ENCODE measurements around the gene THBS3.
"Not testable (repeated sequence)": the region's sequence is repeated elsewhere in the genome, so short reads cannot be mapped to it uniquely, and the experiment has no call there.

THBS3 gene

DNA sequence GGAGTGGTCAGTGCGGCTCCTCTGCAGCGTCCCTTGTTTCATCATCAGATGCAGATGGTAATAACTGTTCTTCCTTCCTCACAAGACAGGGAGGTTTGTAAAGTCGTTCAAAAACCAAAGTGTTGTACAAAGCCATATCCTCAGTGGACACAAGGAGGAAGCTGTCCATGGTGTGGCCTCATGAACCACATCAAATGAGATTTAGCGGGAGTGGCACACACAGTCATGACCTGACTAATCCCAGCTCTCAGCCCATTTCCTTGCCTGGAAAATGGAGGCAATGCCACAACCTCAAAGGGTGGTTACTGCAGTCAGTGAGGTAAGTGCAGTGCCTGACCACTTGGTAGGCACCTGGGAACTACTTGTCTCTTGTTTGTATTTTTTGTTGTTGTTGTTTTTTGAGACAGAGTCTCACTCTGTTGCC lies 34.2 kb upstream of the THBS3 start:
- no peak overlapping the region for H4K5ac ChIP-seq (ENCODE audit: low read length)
- H2AK5ac ChIP-seq (ENCODE audit: low read length) = peak overlapping the region; percentile 85
- no peak overlapping the region for H3K4me2 ChIP-seq (ENCODE audit: low read length)
- H3K79me2 ChIP-seq (ENCODE audit: control insufficient read depth, insufficient read depth, low read length) = no peaks in the 10 kb centered on the region
- no peaks in the 10 kb centered on the region for H3K4me1 ChIP-seq (ENCODE audit: control insufficient read depth, low read depth, low read length)
- no peak overlapping the region for H2BK120ac ChIP-seq (ENCODE audit: low read depth, low read length)
- H3K27me3 ChIP-seq (ENCODE audit: insufficient read depth, low read length, poor library complexity) = no peaks in the 10 kb centered on the region
- no peak overlapping the region for H4K8ac ChIP-seq (ENCODE audit: low read depth, low read length)
- H3K27ac ChIP-seq (ENCODE audit: low read depth, low read length) = no peak overlapping the region
- H3K23ac ChIP-seq (ENCODE audit: low read length) = no peak overlapping the region
- no peaks in the 10 kb centered on the region for H3K79me1 ChIP-seq (ENCODE audit: low read length)
- DNase-seq = no peak
- H3K4me3 ChIP-seq (ENCODE audit: low read length) = no peak overlapping the region
- no peak overlapping the region for H2BK15ac ChIP-seq (replicated peaks; ENCODE audit: low read depth)
- H2BK5ac ChIP-seq (ENCODE audit: low read length) = no peak overlapping the region
- no peaks in the 10 kb centered on the region for H3K36me3 ChIP-seq (ENCODE audit: control insufficient read depth, insufficient read depth, low read length)
- peak overlapping the region; percentile 42 for H3K56ac ChIP-seq (ENCODE audit: low read length)
- H3K4ac ChIP-seq (ENCODE audit: low read depth, low read length) = no peak overlapping the region
- H3K9ac ChIP-seq (ENCODE audit: low read length) = no peak overlapping the region
- no CpG with 5 or more reads among the region's 4 CpGs for WGBS (ENCODE audit: extremely low coverage, insufficient coverage, low lambda C conversion rate)
- H3K18ac ChIP-seq (ENCODE audit: low read length) = no peak overlapping the region

DNA sequence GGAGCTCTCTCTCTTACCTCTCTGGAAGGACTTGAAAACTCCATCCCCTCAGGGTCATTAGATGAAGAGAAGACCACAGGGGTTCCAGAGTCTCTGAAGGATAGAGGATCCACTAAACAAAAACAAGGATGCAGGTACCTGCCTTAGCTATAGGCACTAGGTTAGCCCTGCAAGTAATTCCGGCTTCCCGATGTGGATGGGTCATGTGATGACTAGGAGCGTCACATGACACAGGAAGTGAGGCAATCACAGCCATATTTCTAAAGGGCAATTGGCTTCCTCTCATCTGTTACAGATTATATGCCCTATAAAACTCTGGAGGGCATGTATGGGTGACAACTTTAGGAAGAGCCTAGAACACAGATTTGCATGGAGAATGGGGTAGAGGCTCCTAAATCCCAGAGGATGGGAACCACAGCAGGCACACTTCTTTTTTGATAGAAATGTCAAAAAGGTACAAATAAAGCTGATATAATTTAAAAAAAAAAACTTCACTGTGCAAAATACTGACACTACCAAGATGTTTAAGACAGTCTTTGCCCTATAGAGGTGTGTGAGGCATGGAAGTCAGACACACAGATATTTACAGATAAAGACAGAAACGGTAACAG lies 33.5 kb upstream of the THBS3 start:
- Histone ChIP-seq H3K4me1 (ENCODE audit: control insufficient read depth, low read depth, low read length) (no peaks in the 10 kb centered on the region), H3K4me3 (ENCODE audit: low read length) (no peak overlapping the region), H2BK5ac (ENCODE audit: low read length) (no peak overlapping the region), H2BK15ac (replicated peaks; ENCODE audit: low read depth) (no peak overlapping the region), H2BK120ac (ENCODE audit: low read depth, low read length) (no peak overlapping the region), H4K5ac (ENCODE audit: low read length) (no peak overlapping the region), H3K79me2 (ENCODE audit: control insufficient read depth, insufficient read depth, low read length) (no peaks in the 10 kb centered on the region), H3K56ac (ENCODE audit: low read length) (peak overlapping the region; percentile 42), H3K36me3 (ENCODE audit: control insufficient read depth, insufficient read depth, low read length) (no peaks in the 10 kb centered on the region), H3K23ac (ENCODE audit: low read length) (no peak overlapping the region), H3K9ac (ENCODE audit: low read length) (peak overlapping the region; percentile 9), H3K27ac (ENCODE audit: low read depth, low read length) (no peak overlapping the region), H4K8ac (ENCODE audit: low read depth, low read length) (no peak overlapping the region), H3K27me3 (ENCODE audit: insufficient read depth, low read length, poor library complexity) (no peaks in the 10 kb centered on the region), H3K18ac (ENCODE audit: low read length) (no peak overlapping the region), H3K4ac (ENCODE audit: low read depth, low read length) (no peak overlapping the region), H3K4me2 (ENCODE audit: low read length) (peak overlapping the region; percentile 6), H2AK5ac (ENCODE audit: low read length) (no peak overlapping the region), H3K79me1 (ENCODE audit: low read length) (no peaks in the 10 kb centered on the region)
- no CpG with 5 or more reads among the region's 4 CpGs for WGBS (ENCODE audit: extremely low coverage, insufficient coverage, low lambda C conversion rate)
- peak; percentile 91 for DNase-seq

- Histone ChIP-seq H2BK5ac (ENCODE audit: low read length) (no peak overlapping the region), H3K27ac (ENCODE audit: low read depth, low read length) (no peak overlapping the region), H2AK5ac (ENCODE audit: low read length) (no peak overlapping the region), H4K8ac (ENCODE audit: low read depth, low read length) (no peak overlapping the region), H4K5ac (ENCODE audit: low read length) (no peak overlapping the region), H3K18ac (ENCODE audit: low read length) (no peak overlapping the region), H3K4me2 (ENCODE audit: low read length) (no peak overlapping the region), H3K9ac (ENCODE audit: low read length) (no peak overlapping the region), H2BK15ac (replicated peaks; ENCODE audit: low read depth) (no peak overlapping the region), H3K4me1 (ENCODE audit: control insufficient read depth, low read depth, low read length) (no peaks in the 10 kb centered on the region), H3K23ac (ENCODE audit: low read length) (no peak overlapping the region), H2BK120ac (ENCODE audit: low read depth, low read length) (no peak overlapping the region), H3K79me1 (ENCODE audit: low read length) (no peaks in the 10 kb centered on the region), H3K36me3 (ENCODE audit: control insufficient read depth, insufficient read depth, low read length) (no peaks in the 10 kb centered on the region), H3K4ac (ENCODE audit: low read depth, low read length) (no peak overlapping the region), H3K27me3 (ENCODE audit: insufficient read depth, low read length, poor library complexity) (no peaks in the 10 kb centered on the region), H3K56ac (ENCODE audit: low read length) (no peak overlapping the region), H3K79me2 (ENCODE audit: control insufficient read depth, insufficient read depth, low read length) (no peaks in the 10 kb centered on the region), H3K4me3 (ENCODE audit: low read length) (no peak overlapping the region)
- DNase-seq = no peak
- WGBS (ENCODE audit: extremely low coverage, insufficient coverage, low lambda C conversion rate) = no CpG with 5 or more reads among the region's 5 CpGs
Measured at GRCh38 chr1:155236451-155236850, 28.8 kb upstream of the THBS3 start.

- H3K79me1 ChIP-seq (ENCODE audit: low read length); H2BK5ac ChIP-seq (ENCODE audit: low read length); H3K4me1 ChIP-seq (ENCODE audit: control insufficient read depth, low read depth, low read length); H3K27ac ChIP-seq (ENCODE audit: low read depth, low read length); H3K4ac ChIP-seq (ENCODE audit: low read depth, low read length); H3K18ac ChIP-seq (ENCODE audit: low read length); H4K5ac ChIP-seq (ENCODE audit: low read length); H2AK5ac ChIP-seq (ENCODE audit: low read length); H2BK120ac ChIP-seq (ENCODE audit: low read depth, low read length); H3K23ac ChIP-seq (ENCODE audit: low read length); H3K56ac ChIP-seq (ENCODE audit: low read length); H3K79me2 ChIP-seq (ENCODE audit: control insufficient read depth, insufficient read depth, low read length); H3K4me2 ChIP-seq (ENCODE audit: low read length); H2BK15ac ChIP-seq (replicated peaks; ENCODE audit: low read depth); H4K8ac ChIP-seq (ENCODE audit: low read depth, low read length); H3K36me3 ChIP-seq (ENCODE audit: control insufficient read depth, insufficient read depth, low read length); H3K4me3 ChIP-seq (ENCODE audit: low read length); H3K27me3 ChIP-seq (ENCODE audit: insufficient read depth, low read length, poor library complexity); H3K9ac ChIP-seq (ENCODE audit: low read length); DNase-seq: not testable (repeated sequence)
- no CpG with 5 or more reads among the region's 9 CpGs for WGBS (ENCODE audit: extremely low coverage, insufficient coverage, low lambda C conversion rate)
Measured at GRCh38 chr1:155235375-155235774, 27.7 kb upstream of the THBS3 start.

DNA sequence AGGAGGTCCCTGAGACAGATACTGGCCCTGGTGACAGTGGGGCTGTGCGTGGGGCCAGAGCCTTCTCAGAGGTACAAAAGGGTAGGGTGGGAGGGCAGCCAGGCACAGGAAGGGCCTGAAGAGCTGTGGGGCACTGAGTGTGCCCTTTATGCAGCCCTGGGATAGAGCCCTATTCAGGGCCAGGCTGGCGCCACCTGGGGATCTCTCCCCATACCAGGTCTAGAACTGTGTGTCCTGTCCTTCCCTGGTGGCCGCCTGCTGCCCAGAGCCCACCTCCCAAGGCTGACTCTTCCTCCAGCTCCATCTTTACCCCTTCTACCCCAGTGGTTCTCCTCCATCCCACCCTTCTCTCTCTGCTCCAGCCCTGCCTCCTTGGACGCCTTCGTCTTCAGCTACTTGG lies 25.8 kb upstream of the THBS3 start:
- not testable (repeated sequence) for H2BK5ac ChIP-seq (ENCODE audit: low read length); H2AK5ac ChIP-seq (ENCODE audit: low read length); H3K79me1 ChIP-seq (ENCODE audit: low read length); H2BK120ac ChIP-seq (ENCODE audit: low read depth, low read length); H3K27ac ChIP-seq (ENCODE audit: low read depth, low read length); H4K8ac ChIP-seq (ENCODE audit: low read depth, low read length); H3K4ac ChIP-seq (ENCODE audit: low read depth, low read length); H3K9ac ChIP-seq (ENCODE audit: low read length); H3K27me3 ChIP-seq (ENCODE audit: insufficient read depth, low read length, poor library complexity); H4K5ac ChIP-seq (ENCODE audit: low read length); H3K56ac ChIP-seq (ENCODE audit: low read length); H3K79me2 ChIP-seq (ENCODE audit: control insufficient read depth, insufficient read depth, low read length); DNase-seq; H3K4me1 ChIP-seq (ENCODE audit: control insufficient read depth, low read depth, low read length); H3K36me3 ChIP-seq (ENCODE audit: control insufficient read depth, insufficient read depth, low read length); H3K4me3 ChIP-seq (ENCODE audit: low read length); H3K23ac ChIP-seq (ENCODE audit: low read length); H2BK15ac ChIP-seq (replicated peaks; ENCODE audit: low read depth); H3K18ac ChIP-seq (ENCODE audit: low read length); H3K4me2 ChIP-seq (ENCODE audit: low read length)
- no CpG with 5 or more reads among the region's 5 CpGs for WGBS (ENCODE audit: extremely low coverage, insufficient coverage, low lambda C conversion rate)

Measured in mesendoderm (in vitro differentiated cells).